NCI-H524 treated with DMSO at 0.1 percent for 48 hours (cell line): ENCODE data around the gene TMEM161A.

Experiments used
- DNase-seq: peaks from one replicate; lab custom pipeline; 2025; lab: John Stamatoyannopoulos, UW

TMEM161A gene

GRCh38 chr19:19096641-19097627 lies 41.3 kb downstream of the TMEM161A start:
- DNase-seq = no peak

- DNase-seq = no peak
These were observed 42.6 kb downstream of the TMEM161A start for GRCh38 chr19:19095691-19096090.

- no peak for DNase-seq
These were observed 43.8 kb downstream of the TMEM161A start for GRCh38 chr19:19094513-19094912.

- no peak for DNase-seq
These were observed 50.6 kb downstream of the TMEM161A start for GRCh38 chr19:19087676-19088075.

GRCh38 chr19:19083413-19084178 lies 54.7 kb downstream of the TMEM161A start:
- no peak for DNase-seq

- DNase-seq = no peak
These were observed 56.6 kb downstream of the TMEM161A start for GRCh38 chr19:19081642-19082151.

- DNase-seq = no peak
These were observed 58.7 kb downstream of the TMEM161A start for GRCh38 chr19:19079571-19079970.

GRCh38 chr19:19078801-19079200 lies 59.5 kb downstream of the TMEM161A start:
- DNase-seq = no peak

- DNase-seq = no peak
These were observed 61.2 kb downstream of the TMEM161A start for GRCh38 chr19:19077103-19077502.

GRCh38 chr19:19076476-19076875 lies 61.8 kb downstream of the TMEM161A start:
- DNase-seq = no peak

- no peak for DNase-seq
These were observed 63.2 kb downstream of the TMEM161A start for GRCh38 chr19:19075126-19075525.

GRCh38 chr19:19074196-19074882 lies 63.9 kb downstream of the TMEM161A start:
- no peak for DNase-seq

- no peak for DNase-seq
These were observed 66.4 kb downstream of the TMEM161A start for GRCh38 chr19:19071897-19072296.
